Astrocyte (in vitro differentiated cells and primary cell): Measurements from ENCODE around the gene CDK8. TPM values are rescaled to one million over a fixed set of nuclear protein-coding genes. Genes with fewer than 3 reads are reported as not detected.

Source experiments
- DNase-seq: peaks from one replicate; pipeline ENCODE4 v3.0.0-alpha.2; 2010; ENCODE audit warnings: low read depth
- FAIRE-seq: peaks from 2 replicates; lab custom pipeline; 2011; peaks lifted over from hg19 to GRCh38; lab: Jason Lieb, UNC
- H2AFZ ChIP-seq: 2 replicates; pipeline ENCODE4 v1.6.0; 2012; ENCODE audit warnings: low read depth, low read length, inconsistent platforms
- H3K27ac ChIP-seq: 2 replicates; pipeline ENCODE4 v1.5.1; 2011; ENCODE audit warnings: low read depth, low read length, inconsistent platforms
- H3K27me3 ChIP-seq: 2 replicates; pipeline ENCODE4 v1.6.0; 2011; ENCODE audit warnings: low read length, inconsistent platforms; ENCODE audit not compliant: insufficient read depth
- H3K36me3 ChIP-seq: 2 replicates; pipeline ENCODE4 v1.5.1; 2011; ENCODE audit warnings: low read length, inconsistent platforms; ENCODE audit not compliant: insufficient read depth
- H3K4me1 ChIP-seq: 2 replicates; pipeline ENCODE4 v1.5.1; 2011; ENCODE audit warnings: low read length, inconsistent platforms; ENCODE audit not compliant: insufficient read depth
- H3K4me2 ChIP-seq: 2 replicates; pipeline ENCODE4 v1.6.0; 2012; ENCODE audit warnings: low read length, inconsistent platforms
- H3K4me3 ChIP-seq: 2 replicates; pipeline ENCODE4 v1.5.1; 2011; ENCODE audit warnings: low read depth, mild to moderate bottlenecking, low read length, inconsistent platforms; ENCODE audit not compliant: insufficient read depth
- H3K79me2 ChIP-seq: 2 replicates; pipeline ENCODE4 v1.6.0; 2012; ENCODE audit warnings: mild to moderate bottlenecking, low read length, inconsistent platforms; ENCODE audit not compliant: insufficient read depth
- H3K9ac ChIP-seq: 2 replicates; pipeline ENCODE4 v1.6.0; 2012; ENCODE audit warnings: mild to moderate bottlenecking, low read length, inconsistent platforms
- H3K9me3 ChIP-seq: 2 replicates; pipeline ENCODE4 v1.5.1; 2012; ENCODE audit warnings: low read depth, mild to moderate bottlenecking, low read length, inconsistent platforms; ENCODE audit not compliant: insufficient read depth
- H4K20me1 ChIP-seq: 2 replicates; pipeline ENCODE4 v1.6.0; 2012; ENCODE audit warnings: low read length, inconsistent platforms; ENCODE audit not compliant: insufficient read depth
- H3K27ac Mint-ChIP-seq: one replicate; pipeline ENCODE4 v1.8.0; 2021; ENCODE audit warnings: mild to moderate bottlenecking, mixed read lengths; ENCODE audit not compliant: unreplicated experiment
- H3K27me3 Mint-ChIP-seq: one replicate; pipeline ENCODE4 v1.8.0; 2021; ENCODE audit warnings: low read depth, mixed read lengths; ENCODE audit not compliant: unreplicated experiment
- H3K36me3 Mint-ChIP-seq: one replicate; pipeline ENCODE4 v1.8.0; 2021; ENCODE audit warnings: low read depth, mixed read lengths; ENCODE audit not compliant: unreplicated experiment
- H3K4me1 Mint-ChIP-seq: one replicate; pipeline ENCODE4 v1.8.0; 2021; ENCODE audit warnings: low read depth, mixed read lengths; ENCODE audit not compliant: unreplicated experiment
- H3K4me3 Mint-ChIP-seq: one replicate; pipeline ENCODE4 v1.8.0; 2021; ENCODE audit warnings: mild to moderate bottlenecking, moderate library complexity, mixed read lengths; ENCODE audit not compliant: unreplicated experiment
- H3K9me3 Mint-ChIP-seq: one replicate; pipeline ENCODE4 v1.8.0; 2021; ENCODE audit warnings: mild to moderate bottlenecking, mixed read lengths; ENCODE audit not compliant: unreplicated experiment
- EZH2 ChIP-seq: IDR thresholded peaks from 2 replicates; pipeline ENCODE4 v1.6.1; 2012; ENCODE audit warnings: mild to moderate bottlenecking, low read length, inconsistent platforms; ENCODE audit not compliant: insufficient read depth
- total RNA-seq: library from RNA; stranded (reverse); gene quantifications from 2 replicates; pipeline ENCODE4 v1.2.1, GENCODE V29; 2021
- TF ChIP-seq, protein P1 (sequence below): IDR thresholded peaks from 2 replicates; pipeline ENCODE4 v1.5.1; 2011; ENCODE audit warnings: low read depth, mild to moderate bottlenecking, inconsistent platforms, low read length, moderate library complexity; ENCODE audit not compliant: insufficient read depth

CDK8 gene
- total RNA-seq, 1 donor from 2014 or later: 32.4 TPM

DNA sequence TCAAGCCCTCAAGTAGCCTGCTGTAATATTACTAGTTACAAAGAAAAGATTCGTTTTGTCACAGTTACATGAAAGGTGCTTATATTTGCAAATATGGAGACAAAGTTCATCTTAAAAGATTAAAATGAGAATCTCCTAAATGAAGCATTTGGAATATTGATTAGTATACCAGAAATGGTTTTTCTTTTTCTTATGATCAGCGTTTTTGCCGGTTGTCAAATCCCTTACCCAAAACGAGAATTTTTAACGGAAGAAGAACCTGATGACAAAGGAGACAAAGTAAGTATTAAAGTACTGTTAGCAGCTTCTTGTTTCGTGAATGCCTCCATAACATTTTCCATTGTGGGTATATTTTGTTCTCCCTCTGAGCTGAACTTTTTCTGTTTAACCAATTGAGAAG lies 147.1 kb downstream of the CDK8 start:
- Histone ChIP-seq H3K9ac (no peak overlapping the region), H3K27ac (no peak overlapping the region), H3K4me1 (no peaks in the 10 kb centered on the region), H3K79me2 (no peaks in the 10 kb centered on the region), H4K20me1 (no peaks in the 10 kb centered on the region), H3K27me3 (no peaks in the 10 kb centered on the region), H3K36me3 (peaks cover 11% of the 10 kb centered on the region), H2AFZ (no peak overlapping the region), H3K4me3 (no peak overlapping the region), H3K4me2 (no peak overlapping the region), H3K9me3 (no peaks in the 10 kb centered on the region)
- DNase-seq: no peak
- H3K4me3 Mint-ChIP-seq: no peak overlapping the region
- H3K36me3 Mint-ChIP-seq: peaks cover 22% of the 10 kb centered on the region
- H3K4me1 Mint-ChIP-seq: no peaks in the 10 kb centered on the region
- TF ChIP-seq, protein P1, sequence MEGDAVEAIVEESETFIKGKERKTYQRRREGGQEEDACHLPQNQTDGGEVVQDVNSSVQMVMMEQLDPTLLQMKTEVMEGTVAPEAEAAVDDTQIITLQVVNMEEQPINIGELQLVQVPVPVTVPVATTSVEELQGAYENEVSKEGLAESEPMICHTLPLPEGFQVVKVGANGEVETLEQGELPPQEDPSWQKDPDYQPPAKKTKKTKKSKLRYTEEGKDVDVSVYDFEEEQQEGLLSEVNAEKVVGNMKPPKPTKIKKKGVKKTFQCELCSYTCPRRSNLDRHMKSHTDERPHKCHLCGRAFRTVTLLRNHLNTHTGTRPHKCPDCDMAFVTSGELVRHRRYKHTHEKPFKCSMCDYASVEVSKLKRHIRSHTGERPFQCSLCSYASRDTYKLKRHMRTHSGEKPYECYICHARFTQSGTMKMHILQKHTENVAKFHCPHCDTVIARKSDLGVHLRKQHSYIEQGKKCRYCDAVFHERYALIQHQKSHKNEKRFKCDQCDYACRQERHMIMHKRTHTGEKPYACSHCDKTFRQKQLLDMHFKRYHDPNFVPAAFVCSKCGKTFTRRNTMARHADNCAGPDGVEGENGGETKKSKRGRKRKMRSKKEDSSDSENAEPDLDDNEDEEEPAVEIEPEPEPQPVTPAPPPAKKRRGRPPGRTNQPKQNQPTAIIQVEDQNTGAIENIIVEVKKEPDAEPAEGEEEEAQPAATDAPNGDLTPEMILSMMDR: no peak
- no peak for TF ChIP-seq EZH2
- no peaks in the 10 kb centered on the region for H3K9me3 Mint-ChIP-seq
- FAIRE-seq: no peak
- no peaks in the 10 kb centered on the region for H3K27me3 Mint-ChIP-seq
- no peak overlapping the region for H3K27ac Mint-ChIP-seq

DNA sequence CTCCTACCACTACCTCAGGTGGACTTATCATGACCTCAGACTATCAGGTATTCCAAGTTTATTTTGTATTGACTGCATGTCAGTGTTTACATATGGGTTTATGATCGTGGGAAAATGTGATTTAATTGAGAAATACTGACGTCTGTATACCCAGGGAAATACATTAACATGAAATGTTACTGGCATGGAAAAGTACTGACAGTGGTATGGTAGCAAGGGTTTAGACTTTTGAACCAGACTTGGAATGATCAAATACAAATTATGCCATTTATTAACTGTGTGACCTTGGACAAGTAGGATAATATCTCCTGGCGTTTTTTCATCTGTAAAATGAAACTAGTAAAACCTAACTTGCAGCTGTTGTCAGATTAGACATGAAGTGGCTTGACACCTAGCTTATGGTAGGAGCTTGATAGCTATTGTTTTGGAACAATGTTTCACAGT lies 147.7 kb downstream of the CDK8 start:
- H3K4me2 ChIP-seq: no peak overlapping the region
- no peak overlapping the region for H3K4me3 ChIP-seq
- H2AFZ ChIP-seq: no peak overlapping the region
- DNase-seq (no peak), FAIRE-seq (peak; percentile 26)
- no peak overlapping the region for H3K9ac ChIP-seq
- no peaks in the 10 kb centered on the region for H3K27me3 ChIP-seq
- H3K9me3 ChIP-seq: no peaks in the 10 kb centered on the region
- Mint-ChIP-seq H3K36me3 (peaks cover 27% of the 10 kb centered on the region), H3K9me3 (no peaks in the 10 kb centered on the region), H3K4me3 (no peak overlapping the region), H3K27me3 (no peaks in the 10 kb centered on the region), H3K27ac (no peak overlapping the region), H3K4me1 (peaks cover 4% of the 10 kb centered on the region)
- no peak overlapping the region for H3K27ac ChIP-seq
- H3K79me2 ChIP-seq: no peaks in the 10 kb centered on the region
- H4K20me1 ChIP-seq: no peaks in the 10 kb centered on the region
- TF ChIP-seq, protein P1: no peak
- no peak for TF ChIP-seq EZH2
- no peaks in the 10 kb centered on the region for H3K4me1 ChIP-seq
- peaks cover 11% of the 10 kb centered on the region for H3K36me3 ChIP-seq

DNA sequence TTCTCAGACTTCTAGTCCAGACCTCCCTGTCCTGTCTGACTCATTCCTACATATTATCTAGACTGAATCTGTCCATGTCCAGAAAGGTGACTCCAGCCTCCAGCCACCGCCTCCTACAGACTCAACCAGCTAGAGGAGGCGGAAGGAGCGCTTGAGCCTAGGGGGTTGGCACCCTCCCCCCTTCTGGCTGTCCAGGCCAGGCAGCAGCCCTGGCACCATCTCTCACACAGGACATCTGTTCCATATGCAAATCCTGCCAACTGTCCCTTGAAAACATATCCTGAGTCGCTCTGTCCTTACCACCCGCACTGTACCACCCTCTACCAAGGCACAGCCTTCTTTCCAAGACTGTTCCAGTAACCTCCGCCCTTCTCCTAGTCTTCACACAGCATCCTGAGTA lies 152.9 kb downstream of the CDK8 start:
- Mint-ChIP-seq H3K27me3 (no peaks in the 10 kb centered on the region), H3K4me3 (no peak overlapping the region), H3K9me3 (no peaks in the 10 kb centered on the region), H3K4me1 (peaks cover 8% of the 10 kb centered on the region), H3K27ac (no peak overlapping the region), H3K36me3 (peaks cover 29% of the 10 kb centered on the region)
- H3K9me3 ChIP-seq: no peaks in the 10 kb centered on the region
- TF ChIP-seq, protein P1: no peak
- no peak for TF ChIP-seq EZH2
- H2AFZ ChIP-seq: no peak overlapping the region
- H3K36me3 ChIP-seq: peaks cover 8% of the 10 kb centered on the region
- no peak for DNase-seq
- no peaks in the 10 kb centered on the region for H3K4me1 ChIP-seq
- FAIRE-seq: no peak
- no peaks in the 10 kb centered on the region for H4K20me1 ChIP-seq
- H3K4me3 ChIP-seq: no peak overlapping the region
- H3K27me3 ChIP-seq: no peaks in the 10 kb centered on the region
- H3K9ac ChIP-seq: no peak overlapping the region
- H3K4me2 ChIP-seq: no peak overlapping the region
- no peaks in the 10 kb centered on the region for H3K79me2 ChIP-seq
- no peak overlapping the region for H3K27ac ChIP-seq
